H1 (cell line): Measurements from ENCODE around the gene FHOD1. TPM values are rescaled to one million over a fixed set of nuclear protein-coding genes. Genes with fewer than 3 reads are reported as not detected.

Experiments
- CTCF ChIA-PET: fragments of 300-600 bp; sonication (Branson Sonifier 250); formaldehyde crosslinking; loops from one replicate; lab custom pipeline; 2021; ENCODE audit not compliant: partially characterized antibody; lab: Charles Lee
- POLR2A ChIA-PET: fragments of 300-600 bp; sonication (Branson Sonifier 250); formaldehyde crosslinking; loops from one replicate; lab custom pipeline; 2021; ENCODE audit warnings: inconsistent platforms; ENCODE audit not compliant: partially characterized antibody; lab: Charles Lee
- DNase-seq, 2 experiments: peaks; one replicate each; pipeline versions ENCODE4 v3.0.0 to v3.0.0-alpha.2; 2010 to 2022; ENCODE audit warnings: low spot score in 2 of 2, low read depth in 1 of 2, mixed read lengths in 1 of 2
- FAIRE-seq: peaks from 2 replicates; lab custom pipeline; 2011; peaks lifted over from hg19 to GRCh38; lab: Jason Lieb, UNC
- H2AFZ ChIP-seq: 2 replicates; pipeline ENCODE4 v1.8.1; 2012; ENCODE audit warnings: low read length, inconsistent platforms
- H2AK5ac ChIP-seq: 2 replicates; pipeline ENCODE4 v1.6.1; 2013; ENCODE audit warnings: low read depth, low read length
- H2BK120ac ChIP-seq: replicated peaks from 2 replicates; pipeline ENCODE3; 2013; ENCODE audit warnings: low read depth, low read length, inconsistent platforms
- H2BK12ac ChIP-seq: 2 replicates; pipeline ENCODE4 v1.6.1; 2013; ENCODE audit warnings: low read depth, low read length
- H2BK15ac ChIP-seq: 2 replicates; pipeline ENCODE4 v1.6.1; 2013; ENCODE audit warnings: low read length
- H2BK20ac ChIP-seq: 2 replicates; pipeline ENCODE4 v1.6.1; 2013; ENCODE audit warnings: low read length
- H2BK5ac ChIP-seq: 2 replicates; pipeline ENCODE4 v1.6.1; 2013; ENCODE audit warnings: low read depth, low read length
- H3K14ac ChIP-seq: 2 replicates; pipeline ENCODE4 v1.6.1; 2013; ENCODE audit warnings: inconsistent platforms; ENCODE audit not compliant: insufficient read length
- H3K18ac ChIP-seq: 2 replicates; pipeline ENCODE4 v1.6.1; 2013; ENCODE audit warnings: low read length; ENCODE audit errors: extremely low read depth
- H3K23ac ChIP-seq: 2 replicates; pipeline ENCODE4 v1.6.1; 2013; ENCODE audit warnings: inconsistent platforms; ENCODE audit not compliant: insufficient read length
- H3K23me2 ChIP-seq: 2 replicates; pipeline ENCODE4 v1.6.1; 2013; ENCODE audit warnings: low read depth, low read length
- H3K27ac ChIP-seq: 2 replicates; pipeline ENCODE4 v1.6.1; 2011; ENCODE audit warnings: low read depth, low read length, inconsistent platforms
- H3K27me3 ChIP-seq, 4 experiments: replicated peaks in 1 of 4; 1 replicate in 1 of 4; 2 replicates in 3 of 4; pipeline versions ENCODE4 v1.6.1 to v1.8.1; 2011 to 2013; ENCODE audit warnings: low read length in 3 of 4, mild to moderate bottlenecking in 3 of 4, inconsistent platforms in 2 of 4, mixed read lengths in 2 of 4, moderate library complexity in 1 of 4; ENCODE audit not compliant: control insufficient read depth in 3 of 4, insufficient read depth in 3 of 4; ENCODE audit errors: extremely low read depth in 1 of 4
- H3K36me3 ChIP-seq, 4 experiments: 2 replicates each; pipeline versions ENCODE4 v1.6.1 to v1.8.1; 2011 to 2013; ENCODE audit warnings: mild to moderate bottlenecking in 4 of 4, low read length in 3 of 4, moderate library complexity in 2 of 4, control low read depth in 1 of 4, inconsistent platforms in 1 of 4; ENCODE audit not compliant: insufficient read depth in 4 of 4, control insufficient read depth in 2 of 4
- H3K4ac ChIP-seq: replicated peaks from 2 replicates; pipeline ENCODE3; 2013; ENCODE audit warnings: low read length, low read depth, mixed read lengths, inconsistent platforms; ENCODE audit not compliant: insufficient read length
- H3K4me1 ChIP-seq, 4 experiments: replicated peaks in 1 of 4; 1 replicate in 1 of 4; 2 replicates in 3 of 4; pipeline versions ENCODE4 v1.6.1 to v1.8.1; 2011 to 2013; ENCODE audit warnings: low read length in 3 of 4, inconsistent platforms in 2 of 4, mixed read lengths in 1 of 4; ENCODE audit not compliant: insufficient read depth in 4 of 4, control insufficient read depth in 3 of 4
- H3K4me2 ChIP-seq, 2 experiments: 2 replicates each; pipeline versions ENCODE4 v1.6.1 to v1.8.1; 2011 to 2013; ENCODE audit warnings: low read depth in 2 of 2, low read length in 2 of 2, control low read depth in 1 of 2, inconsistent platforms in 1 of 2, mild to moderate bottlenecking in 1 of 2; ENCODE audit not compliant: insufficient read depth in 1 of 2
- H3K4me3 ChIP-seq, 4 experiments: fragments of 200-600, 300-600 bp in 1 of 4; sonication (generic), shearing (Covaris generic), sonication (Bioruptor Twin) in 1 of 4; 2 replicates each; pipeline versions ENCODE4 v1.5.1 to v1.8.1; 2011 to 2016; ENCODE audit warnings: low read length in 4 of 4, low read depth in 3 of 4, control low read depth in 2 of 4, inconsistent platforms in 2 of 4, mild to moderate bottlenecking in 2 of 4, mixed read lengths in 1 of 4, moderate library complexity in 1 of 4; ENCODE audit not compliant: insufficient read depth in 2 of 4; ENCODE audit errors: extremely low read depth in 1 of 4
- H3K56ac ChIP-seq: replicated peaks from 2 replicates; pipeline ENCODE3; 2013; ENCODE audit warnings: low read depth, mild to moderate bottlenecking, mixed read lengths, low read length, inconsistent platforms; ENCODE audit not compliant: insufficient read length
- H3K79me1 ChIP-seq: 2 replicates; pipeline ENCODE4 v1.6.1; 2013; ENCODE audit warnings: low read depth, low read length, control low read depth
- H3K79me2 ChIP-seq, 2 experiments: 2 replicates each; pipeline versions ENCODE4 v1.6.1 to v1.8.1; 2012 to 2013; ENCODE audit warnings: low read length in 2 of 2, mild to moderate bottlenecking in 2 of 2, inconsistent platforms in 1 of 2; ENCODE audit not compliant: insufficient read depth in 2 of 2, control insufficient read depth in 1 of 2
- H3K9ac ChIP-seq, 4 experiments: replicated peaks in 1 of 4; 1 replicate in 1 of 4; 2 replicates in 3 of 4; pipeline versions ENCODE4 v1.6.1 to v1.8.1; 2011 to 2013; ENCODE audit warnings: low read depth in 3 of 4, low read length in 3 of 4, control low read depth in 2 of 4, mild to moderate bottlenecking in 2 of 4, moderate library complexity in 2 of 4, inconsistent platforms in 1 of 4; ENCODE audit errors: extremely low read depth in 1 of 4
- H3K9me3 ChIP-seq, 2 experiments: 2 replicates each; pipeline versions ENCODE4 v1.6.1 to v1.8.1; 2012 to 2013; ENCODE audit warnings: mild to moderate bottlenecking in 2 of 2, moderate library complexity in 2 of 2, control low read depth in 1 of 2, inconsistent platforms in 1 of 2, low read depth in 1 of 2, low read length in 1 of 2, mixed read lengths in 1 of 2; ENCODE audit not compliant: insufficient read depth in 2 of 2
- H4K20me1 ChIP-seq, 2 experiments: replicated peaks in 1 of 2; 2 replicates each; pipeline versions ENCODE3 to v1.8.1; 2011 to 2013; ENCODE audit warnings: inconsistent platforms in 2 of 2, low read length in 2 of 2, mild to moderate bottlenecking in 1 of 2; ENCODE audit not compliant: insufficient read depth in 2 of 2, control insufficient read depth in 1 of 2
- H4K5ac ChIP-seq: 2 replicates; pipeline ENCODE4 v1.6.1; 2013; ENCODE audit warnings: low read length, low read depth, mixed read lengths, inconsistent platforms; ENCODE audit not compliant: insufficient read length
- H4K8ac ChIP-seq: 2 replicates; pipeline ENCODE4 v1.8.0; 2013; ENCODE audit warnings: mild to moderate bottlenecking, moderate library complexity, low read length, inconsistent platforms; ENCODE audit not compliant: insufficient read depth; ENCODE audit errors: extremely low read depth
- H4K91ac ChIP-seq: replicated peaks from 2 replicates; pipeline ENCODE3; 2013; ENCODE audit warnings: low read length, mixed read lengths, inconsistent platforms; ENCODE audit not compliant: insufficient read length
- ATF2 ChIP-seq: IDR thresholded peaks from 2 replicates; pipeline ENCODE4 v1.6.1; 2012; ENCODE audit warnings: low read length, inconsistent platforms
- BACH1 ChIP-seq: IDR thresholded peaks from 2 replicates; pipeline ENCODE4 v1.6.1; 2012; ENCODE audit warnings: low read length, improper control_type of control experiment
- CBX5 ChIP-seq: fragments of 300-800, 300-1000 bp; sonication (generic); IDR thresholded peaks from 2 replicates; pipeline ENCODE4 v1.7.1; 2016; ENCODE audit warnings: antibody characterized with exemption, low read length, low read depth
- CTBP2 ChIP-seq: IDR thresholded peaks from 2 replicates; pipeline ENCODE4 v1.7.0; 2011; ENCODE audit warnings: borderline replicate concordance, mild to moderate bottlenecking, moderate library complexity, mixed read lengths, low read length; ENCODE audit not compliant: insufficient read depth, insufficient read length
- KDM4A ChIP-seq: IDR thresholded peaks from one replicate; pipeline ENCODE4 v1.7.1; 2012; ENCODE audit warnings: low read depth, mild to moderate bottlenecking, moderate library complexity, low read length, inconsistent platforms; ENCODE audit not compliant: severe bottlenecking
- POLR2A ChIP-seq, 2 experiments: IDR thresholded peaks; 1 replicate in 1 of 2; 2 replicates in 1 of 2; pipeline ENCODE4 v1.6.1; 2011; ENCODE audit warnings: low read depth in 2 of 2, low read length in 2 of 2, mild to moderate bottlenecking in 2 of 2; ENCODE audit errors: control extremely low read depth in 1 of 2
- RFX5 ChIP-seq: IDR thresholded peaks from 2 replicates; pipeline ENCODE4 v1.6.1; 2011; ENCODE audit warnings: low read depth, low read length, improper control_type of control experiment, borderline replicate concordance
- SIN3A ChIP-seq, 2 experiments: IDR thresholded peaks in 1 of 2; conservative IDR thresholded peaks in 1 of 2; 2 replicates each; pipeline ENCODE4 v1.6.1; 2011 to 2012; ENCODE audit warnings: low read length in 2 of 2, improper control_type of control experiment in 1 of 2, low read depth in 1 of 2, mild to moderate bottlenecking in 1 of 2
- SIRT6 ChIP-seq: IDR thresholded peaks from one replicate; pipeline ENCODE4 v1.7.1; 2012; ENCODE audit warnings: low read length, inconsistent platforms
- SIX5 ChIP-seq: IDR thresholded peaks from 2 replicates; pipeline ENCODE4 v1.6.1; 2011; ENCODE audit warnings: mild to moderate bottlenecking, low read depth, low read length
- TAF1 ChIP-seq: IDR thresholded peaks from 2 replicates; pipeline ENCODE4 v1.6.1; 2011; ENCODE audit warnings: mild to moderate bottlenecking, low read depth, low read length
- WGBS, 2 experiments: shearing (Covaris generic) in 1 of 2; methylation state at CpG; one replicate each; pipeline versions ENCODE4 v1.1.6 to v1.1.7; 2013 to 2015; ENCODE audit warnings: low lambda C conversion rate in 2 of 2, mixed read lengths in 2 of 2, inconsistent platforms in 1 of 2, low coverage in 1 of 2, missing lambda C conversion rate in 1 of 2; ENCODE audit not compliant: insufficient replicate concordance in 2 of 2, insufficient coverage in 1 of 2, insufficient read length in 1 of 2; ENCODE audit errors: extremely low coverage in 1 of 2, missing lambda C conversion rate in 1 of 2; 5-methylcytosine and 5-hydroxymethylcytosine counted together
- polyA plus RNA-seq, 7 experiments: library from polyadenylated mRNA; depleted of rRNA in 3 of 7; stranded (reverse) in 5 of 7; unstranded in 2 of 7; fragments of >200 nt in 5 of 7; fragments of 200-250 nt in 2 of 7; gene quantifications; 1 replicate in 5 of 7; 2 replicates in 1 of 7; 4 replicates in 1 of 7; pipeline versions ENCODE4 v1.2.1 to v1.2.3, GENCODE V29; 2011 to 2013; ENCODE audit warnings: missing spikeins in 2 of 7, mixed read lengths in 2 of 7
- total RNA-seq: library from RNA; stranded (reverse); fragmentation: NEBNext Ultra II Directional; extraction: Animal tissue kit (Norgen Biotek cat#: 25700); gene quantifications from 2 replicates; pipeline ENCODE4 v1.2.1, GENCODE V29; 2021

FHOD1 gene
- total and polyA plus RNA-seq, 2 of the 8 experiments (the other 6 are each of a cell fraction or from before 2014, with no cell fraction given): 31.3 to 60.7 TPM

DNA sequence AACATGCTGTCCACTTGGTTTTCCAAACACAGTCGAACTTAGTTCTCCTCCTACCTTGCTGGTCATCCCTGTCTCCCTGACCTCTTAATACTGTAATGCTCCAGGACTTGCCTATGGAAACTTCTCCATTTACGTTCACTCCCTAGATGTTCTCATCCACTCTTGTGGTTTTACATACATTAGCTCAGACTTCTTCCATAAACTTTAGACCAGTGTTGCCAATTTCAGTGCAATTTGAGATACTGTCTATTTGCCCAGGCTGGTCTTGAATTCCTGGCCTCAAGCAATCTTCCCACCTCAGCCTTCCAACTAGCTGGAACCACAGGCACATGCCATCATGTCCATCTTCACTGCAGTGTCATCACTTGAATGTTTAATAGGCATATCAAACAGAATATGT lies 65.0 kb downstream of the FHOD1 start:
- FAIRE-seq: no peak
- no peak overlapping the region for H2BK5ac ChIP-seq
- H3K79me1 ChIP-seq: no peaks in the 10 kb centered on the region
- H3K4me2 ChIP-seq: peak overlapping the region in 1 of 2 experiments; percentile 67; a peak in 1 of 4 replicates
- POLR2A ChIA-PET: interaction anchor here (1.3 to 4.0 kb wide), 3 partner anchors 8 to 31 kb away, joined by 4 to 19 read pairs (median 14); partner anchors contain the start of genes B3GNT9 and HSF4
- H3K27ac ChIP-seq: no peak overlapping the region
- H3K4me3 ChIP-seq: no peak overlapping the region
- CTCF ChIA-PET: interaction anchor here (1.0 to 9.3 kb wide), 9 partner anchors 9 to 230 kb away, joined by 3 to 151 read pairs (median 5); partner anchors contain the start of genes CES3, ELMO3, FBXL8 and HSF4
- no peak overlapping the region for H3K18ac ChIP-seq
- no peak overlapping the region for H2BK12ac ChIP-seq
- no peak overlapping the region for H3K14ac ChIP-seq
- H2AK5ac ChIP-seq: no peak overlapping the region
- peaks cover 0 to 25% (median 20%) of the 10 kb centered on the region in 4 experiments; a peak in 5 of 7 replicates for H3K4me1 ChIP-seq
- H3K23ac ChIP-seq: no peak overlapping the region
- H4K20me1 ChIP-seq: peaks cover 5 to 29% of the 10 kb centered on the region in 2 experiments
- no peak overlapping the region for H4K8ac ChIP-seq
- H3K9me3 ChIP-seq: no peaks in the 10 kb centered on the region
- H3K36me3 ChIP-seq: no peaks in the 10 kb centered on the region; a peak in 1 of 8 replicates
- DNase-seq: no peak
- H4K91ac ChIP-seq: no peak overlapping the region
- H2AFZ ChIP-seq: no peak overlapping the region
- no peak overlapping the region for H2BK20ac ChIP-seq
- H3K56ac ChIP-seq: no peak overlapping the region
- peaks cover 0 to 5% of the 10 kb centered on the region in 2 experiments; a peak in 1 of 4 replicates for H3K79me2 ChIP-seq
- no peak overlapping the region for H2BK120ac ChIP-seq
- H4K5ac ChIP-seq: no peak overlapping the region
- H3K4ac ChIP-seq: no peak overlapping the region
- no peak overlapping the region for H2BK15ac ChIP-seq
- peaks cover 21% of the 10 kb centered on the region for H3K23me2 ChIP-seq
- H3K27me3 ChIP-seq: peaks cover 8 to 43% (median 28%) of the 10 kb centered on the region in 4 experiments
- 100% methylated on average over 2 of the region's 2 CpGs; no CpG with 5 or more reads in 1 of the 2 experiments for WGBS, 2 experiments
- H3K9ac ChIP-seq: no peak overlapping the region
- TF ChIP-seq RFX5 (no peak), BACH1 (no peak), SIRT6 (no peak), SIX5 (no peak), ATF2 (no peak), SIN3A (conservative IDR thresholded peaks at IDR 0.05 in 1 of 2, IDR thresholded peaks at IDR 0.05 in 1 of 2; ENCODE audit: low read depth in 1 of 2, low read length in 2 of 2) (no peak), POLR2A (IDR thresholded peaks at IDR 0.05; ENCODE audit: control extremely low read depth in 1 of 2, low read depth in 2 of 2, low read length in 2 of 2) (no peak), TAF1 (no peak), CTBP2 (no peak), KDM4A (no peak), CBX5 (no peak)
